WTC11 (cell line): ENCODE data around the gene SEC24C. TPM values are rescaled to one million over a fixed set of nuclear protein-coding genes. Genes with fewer than 3 reads are reported as not detected.
A peak's percentile ranks its signal among the peaks of the same experiment; 100 is the strongest.

Experiments
- ATAC-seq: fragments of 200-7000 bp; cut with Tn5 transposase; 2 replicates; pipeline ENCODE4 v1.10.0; 2021; ENCODE audit warnings: mild to moderate bottlenecking, moderate library complexity
- CTCF ChIA-PET: fragments of 300-600 bp; sonication (Branson Sonifier 250); formaldehyde crosslinking; loops from one replicate; lab custom pipeline; 2021; ENCODE audit warnings: antibody characterized with exemption; lab: Charles Lee
- POLR2A ChIA-PET: fragments of 350-600 bp; sonication (Branson Sonifier 250); formaldehyde crosslinking; loops from one replicate; lab custom pipeline; 2021; ENCODE audit warnings: antibody characterized with exemption; lab: Charles Lee
- DNase-seq: peaks from one replicate; pipeline ENCODE4 v3.0.0; 2021; ENCODE audit warnings: low spot score
- H3K27ac Mint-ChIP-seq: 2 replicates; pipeline ENCODE4 v1.8.0; 2021; ENCODE audit warnings: mixed read lengths
- H3K27me3 Mint-ChIP-seq: 2 replicates; pipeline ENCODE4 v1.8.0; 2021; ENCODE audit warnings: low read depth, mild to moderate bottlenecking, moderate library complexity, mixed read lengths
- H3K36me3 Mint-ChIP-seq: 2 replicates; pipeline ENCODE4 v1.8.0; 2021; ENCODE audit warnings: mixed read lengths
- H3K4me1 Mint-ChIP-seq: 2 replicates; pipeline ENCODE4 v1.8.0; 2022; ENCODE audit warnings: mixed read lengths
- H3K4me3 Mint-ChIP-seq: 2 replicates; pipeline ENCODE4 v1.8.0; 2021; ENCODE audit warnings: mild to moderate bottlenecking, moderate library complexity, mixed read lengths
- H3K9me3 Mint-ChIP-seq: 2 replicates; pipeline ENCODE4 v1.8.0; 2021; ENCODE audit warnings: mixed read lengths
- CREM ChIP-seq: sonication (generic); formaldehyde crosslinking; IDR thresholded peaks from 2 replicates; pipeline ENCODE4 v1.8.1; 2022; ENCODE audit warnings: mild to moderate bottlenecking, missing genetic modification reagents, moderate library complexity
- FOXP1 ChIP-seq: sonication (generic); formaldehyde crosslinking; IDR thresholded peaks from 2 replicates; pipeline ENCODE4 v1.8.0; 2022; ENCODE audit warnings: missing genetic modification reagents, mild to moderate bottlenecking, moderate library complexity, borderline replicate concordance
- GABPB1 ChIP-seq: sonication (generic); formaldehyde crosslinking; IDR thresholded peaks from 2 replicates; pipeline ENCODE4 v1.8.1; 2023; ENCODE audit warnings: mild to moderate bottlenecking, missing genetic modification reagents
- HMGA2 ChIP-seq: fragments of 250-450 bp; sonication (Bioruptor Pico); IDR thresholded peaks from 2 replicates; pipeline ENCODE4 v1.4.0; 2021; ENCODE audit warnings: mild to moderate bottlenecking, moderate library complexity
- JUN ChIP-seq: sonication (generic); formaldehyde crosslinking; IDR thresholded peaks from 2 replicates; pipeline ENCODE4 v1.8.0; 2023; ENCODE audit warnings: mild to moderate bottlenecking, missing genetic modification reagents
- RORB ChIP-seq: fragments of 250-450 bp; sonication (Bioruptor Pico); IDR thresholded peaks from 2 replicates; pipeline ENCODE4 v1.9.0; 2021; ENCODE audit warnings: mild to moderate bottlenecking
- SMAD4 ChIP-seq: sonication (generic); formaldehyde crosslinking; IDR thresholded peaks from 2 replicates; pipeline ENCODE4 v1.8.0; 2022; ENCODE audit warnings: mild to moderate bottlenecking, missing genetic modification reagents
- SOX15 ChIP-seq: fragments of 250-450 bp; sonication (Bioruptor Pico); IDR thresholded peaks from 2 replicates; pipeline ENCODE4 v1.9.0; 2021; ENCODE audit warnings: mild to moderate bottlenecking
- TP53 ChIP-seq: sonication (generic); formaldehyde crosslinking; IDR thresholded peaks from 2 replicates; pipeline ENCODE4 v1.8.1; 2023; ENCODE audit warnings: mild to moderate bottlenecking, missing genetic modification reagents
- ZNF219 ChIP-seq: sonication (generic); formaldehyde crosslinking; IDR thresholded peaks from 2 replicates; pipeline ENCODE4 v1.8.0; 2023; ENCODE audit warnings: missing genetic modification reagents, mild to moderate bottlenecking, borderline replicate concordance
- ZNF317 ChIP-seq: sonication (generic); formaldehyde crosslinking; IDR thresholded peaks from 2 replicates; pipeline ENCODE4 v1.8.1; 2023; ENCODE audit warnings: low read depth, mild to moderate bottlenecking, moderate library complexity, missing genetic modification reagents, borderline replicate concordance
- ZNF423 ChIP-seq: fragments of 250-450 bp; sonication (Bioruptor Pico); IDR thresholded peaks from 2 replicates; pipeline ENCODE4 v2.1.2; 2022; ENCODE audit warnings: mild to moderate bottlenecking, moderate library complexity
- total RNA-seq: library from RNA; stranded (reverse); gene quantifications from 3 replicates; pipeline ENCODE4 v1.2.3, GENCODE V29; 2021
- TF ChIP-seq, protein P1 (sequence below): sonication (generic); formaldehyde crosslinking; IDR thresholded peaks from 2 replicates; pipeline ENCODE4 v1.8.0; 2023; ENCODE audit warnings: missing genetic modification reagents
- TF ChIP-seq, protein P2 (sequence below): sonication (generic); formaldehyde crosslinking; IDR thresholded peaks from 2 replicates; pipeline ENCODE4 v1.8.0; 2022; ENCODE audit warnings: missing genetic modification reagents
- TF ChIP-seq, protein P3 (sequence below): fragments of 250-450 bp; sonication (Bioruptor Pico); IDR thresholded peaks from 2 replicates; pipeline ENCODE4 v1.9.0; 2021; ENCODE audit warnings: mild to moderate bottlenecking
- TF ChIP-seq, protein P4 (sequence below): sonication (generic); formaldehyde crosslinking; IDR thresholded peaks from 2 replicates; pipeline ENCODE4 v1.8.0; 2022; ENCODE audit warnings: mild to moderate bottlenecking, missing genetic modification reagents
- TF ChIP-seq, protein P5 (sequence below): sonication (generic); formaldehyde crosslinking; IDR thresholded peaks from 2 replicates; pipeline ENCODE4 v1.8.1; 2023; ENCODE audit warnings: mild to moderate bottlenecking, missing genetic modification reagents

Gene SEC24C
- total RNA-seq, 1 experiment from 2014 or later = 74.2 TPM

DNA sequence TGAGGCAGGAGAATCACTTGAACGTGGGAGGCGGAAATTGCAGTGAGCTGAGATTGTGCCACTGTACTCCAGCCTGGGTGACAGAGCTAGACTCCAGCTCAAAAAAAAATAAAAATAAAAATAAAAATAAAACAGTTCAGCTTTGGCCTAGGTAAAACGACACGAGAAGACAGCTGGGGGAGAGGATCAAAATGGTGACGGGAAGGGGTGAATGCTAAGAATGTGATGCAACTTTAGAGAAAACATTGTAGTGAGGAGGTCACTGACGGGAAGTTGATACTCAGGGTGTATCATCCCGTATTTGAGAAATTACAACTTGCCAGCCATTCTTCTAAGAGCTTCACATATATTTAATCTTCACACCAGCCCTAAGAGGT is 66.2 kb downstream of the SEC24C start:
- TF ChIP-seq FOXP1 (CRISPR knock-in tag) (no peak), GABPB1 (CRISPR knock-in tag) (no peak)
- TF ChIP-seq, protein P1, sequence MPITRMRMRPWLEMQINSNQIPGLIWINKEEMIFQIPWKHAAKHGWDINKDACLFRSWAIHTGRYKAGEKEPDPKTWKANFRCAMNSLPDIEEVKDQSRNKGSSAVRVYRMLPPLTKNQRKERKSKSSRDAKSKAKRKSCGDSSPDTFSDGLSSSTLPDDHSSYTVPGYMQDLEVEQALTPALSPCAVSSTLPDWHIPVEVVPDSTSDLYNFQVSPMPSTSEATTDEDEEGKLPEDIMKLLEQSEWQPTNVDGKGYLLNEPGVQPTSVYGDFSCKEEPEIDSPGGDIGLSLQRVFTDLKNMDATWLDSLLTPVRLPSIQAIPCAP (CRISPR knock-in tag) = no peak
- CTCF ChIA-PET = interaction anchor here (1.0 to 2.5 kb wide), 5 partner anchors 9 to 70 kb away, joined by 3 to 7 read pairs (median 3); partner anchors contain the start of gene CHCHD1
- ATAC-seq (no peak), DNase-seq (no peak)
- Mint-ChIP-seq H3K4me1 (peaks cover 10% of the 10 kb centered on the region), H3K27me3 (no peaks in the 10 kb centered on the region), H3K4me3 (peak overlapping the region; percentile 75), H3K9me3 (no peaks in the 10 kb centered on the region), H3K27ac (no peak overlapping the region), H3K36me3 (peaks cover 26% of the 10 kb centered on the region)
- POLR2A ChIA-PET = interaction anchor here (1.0 kb wide), 1 partner anchor 10 kb away, joined by 3 read pairs; no protein-coding TSS in a partner anchor

DNA sequence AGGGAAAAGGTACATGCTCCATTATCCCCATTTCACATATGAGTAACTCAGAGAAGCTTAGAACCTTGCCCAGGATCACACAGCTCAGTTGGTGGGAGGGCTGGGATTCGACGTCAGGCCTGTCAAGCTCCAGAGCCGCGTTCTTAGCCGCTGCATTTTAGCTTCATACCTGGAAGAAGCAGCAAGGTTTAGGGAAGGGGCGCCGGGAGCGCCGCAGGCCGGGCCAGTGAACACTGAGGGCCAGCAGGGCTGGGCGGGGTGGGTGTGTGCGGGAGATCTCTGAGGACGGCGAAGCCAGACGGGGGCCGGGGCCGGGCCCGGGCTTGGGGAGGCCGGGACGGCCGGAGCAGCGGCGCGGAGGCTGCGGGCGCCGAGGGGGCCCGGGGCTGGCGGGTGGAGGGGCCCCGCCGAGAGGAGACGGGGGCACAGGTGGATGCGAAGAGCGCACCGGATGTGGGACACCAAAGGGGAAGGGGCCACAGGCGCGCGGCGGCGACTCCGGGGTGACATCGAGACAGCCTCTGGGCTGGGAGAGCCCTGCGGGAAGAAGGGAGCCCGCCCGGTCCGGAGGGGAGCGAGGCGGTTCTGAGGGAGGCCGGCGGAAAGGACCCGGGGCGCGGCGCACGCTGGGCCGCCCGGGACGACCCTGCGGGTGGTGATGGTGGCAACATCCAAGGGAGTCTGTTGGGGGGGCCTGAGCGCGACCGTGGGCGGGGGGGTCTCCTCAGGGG is 66.7 kb downstream of the SEC24C start:
- TF ChIP-seq TP53 (CRISPR knock-in tag) = no peak
- TF ChIP-seq FOXP1 (CRISPR knock-in tag) = no peak
- TF ChIP-seq, protein P2, sequence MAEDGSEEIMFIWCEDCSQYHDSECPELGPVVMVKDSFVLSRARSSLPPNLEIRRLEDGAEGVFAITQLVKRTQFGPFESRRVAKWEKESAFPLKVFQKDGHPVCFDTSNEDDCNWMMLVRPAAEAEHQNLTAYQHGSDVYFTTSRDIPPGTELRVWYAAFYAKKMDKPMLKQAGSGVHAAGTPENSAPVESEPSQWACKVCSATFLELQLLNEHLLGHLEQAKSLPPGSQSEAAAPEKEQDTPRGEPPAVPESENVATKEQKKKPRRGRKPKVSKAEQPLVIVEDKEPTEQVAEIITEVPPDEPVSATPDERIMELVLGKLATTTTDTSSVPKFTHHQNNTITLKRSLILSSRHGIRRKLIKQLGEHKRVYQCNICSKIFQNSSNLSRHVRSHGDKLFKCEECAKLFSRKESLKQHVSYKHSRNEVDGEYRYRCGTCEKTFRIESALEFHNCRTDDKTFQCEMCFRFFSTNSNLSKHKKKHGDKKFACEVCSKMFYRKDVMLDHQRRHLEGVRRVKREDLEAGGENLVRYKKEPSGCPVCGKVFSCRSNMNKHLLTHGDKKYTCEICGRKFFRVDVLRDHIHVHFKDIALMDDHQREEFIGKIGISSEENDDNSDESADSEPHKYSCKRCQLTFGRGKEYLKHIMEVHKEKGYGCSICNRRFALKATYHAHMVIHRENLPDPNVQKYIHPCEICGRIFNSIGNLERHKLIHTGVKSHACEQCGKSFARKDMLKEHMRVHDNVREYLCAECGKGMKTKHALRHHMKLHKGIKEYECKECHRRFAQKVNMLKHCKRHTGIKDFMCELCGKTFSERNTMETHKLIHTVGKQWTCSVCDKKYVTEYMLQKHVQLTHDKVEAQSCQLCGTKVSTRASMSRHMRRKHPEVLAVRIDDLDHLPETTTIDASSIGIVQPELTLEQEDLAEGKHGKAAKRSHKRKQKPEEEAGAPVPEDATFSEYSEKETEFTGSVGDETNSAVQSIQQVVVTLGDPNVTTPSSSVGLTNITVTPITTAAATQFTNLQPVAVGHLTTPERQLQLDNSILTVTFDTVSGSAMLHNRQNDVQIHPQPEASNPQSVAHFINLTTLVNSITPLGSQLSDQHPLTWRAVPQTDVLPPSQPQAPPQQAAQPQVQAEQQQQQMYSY (CRISPR knock-in tag) = no peak
- peak; percentile 60; the same call in 1 of the 2 replicates for TF ChIP-seq ZNF423
- TF ChIP-seq SMAD4 (CRISPR knock-in tag) = no peak
- TF ChIP-seq, protein P1 (CRISPR knock-in tag) = peak; percentile 7; the same call in 1 of the 2 replicates
- TF ChIP-seq ZNF219 (CRISPR knock-in tag) = 0 out of 2 replicates have a peak, but pooled peaks have one; percentile 34
- TF ChIP-seq ZNF317 (CRISPR knock-in tag) = no peak
- TF ChIP-seq CREM (CRISPR knock-in tag) = no peak
- Mint-ChIP-seq H3K36me3 (peaks cover 20% of the 10 kb centered on the region), H3K4me1 (peaks cover 10% of the 10 kb centered on the region), H3K9me3 (no peaks in the 10 kb centered on the region), H3K4me3 (peak overlapping the region; percentile 75), H3K27ac (no peak overlapping the region), H3K27me3 (no peaks in the 10 kb centered on the region)
- CTCF ChIA-PET = interaction anchor here (1.0 to 2.5 kb wide), 5 partner anchors 9 to 69 kb away, joined by 3 to 7 read pairs (median 3); partner anchors contain the start of gene CHCHD1
- ATAC-seq (peak; percentile 17), DNase-seq (peak; percentile 63)
- POLR2A ChIA-PET = no interaction called here

DNA sequence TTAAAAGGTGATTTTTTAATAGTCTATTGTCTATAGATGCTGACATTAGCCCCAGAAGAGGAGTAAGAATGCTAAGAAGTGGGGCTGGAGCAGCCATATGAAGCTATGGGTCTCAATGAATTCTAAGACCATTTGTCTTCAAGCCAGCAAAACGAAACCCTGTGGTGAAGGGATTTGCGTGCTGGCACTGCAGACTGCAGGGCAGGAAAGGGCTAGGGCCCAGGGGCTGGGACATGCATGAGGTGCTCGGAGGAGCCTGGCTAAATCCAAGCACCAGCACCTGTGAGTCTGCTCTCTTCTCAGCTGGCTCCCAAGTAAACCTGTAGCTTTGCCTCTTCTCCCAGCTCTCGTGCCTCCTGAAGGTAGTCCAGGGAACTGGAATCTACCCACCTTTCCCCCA is 68.5 kb downstream of the SEC24C start:
- Mint-ChIP-seq H3K9me3 (no peaks in the 10 kb centered on the region), H3K4me1 (peaks cover 10% of the 10 kb centered on the region)
- POLR2A ChIA-PET = interaction anchor here (0.6 to 0.7 kb wide), 3 partner anchors 34 to 396 kb away, joined by 3 to 5 read pairs (median 3); no protein-coding TSS in a partner anchor

More for the DNA sequence above, 68.5 kb downstream of the SEC24C start:
- DNase-seq (peak; percentile 31), ATAC-seq (no peak)
- peaks cover 11% of the 10 kb centered on the region; the same call in 1 of the 2 replicates for H3K36me3 Mint-ChIP-seq
- peak overlapping the region; percentile 63 for H3K4me3 Mint-ChIP-seq
- H3K27me3 Mint-ChIP-seq = no peaks in the 10 kb centered on the region
- 0 out of 2 replicates have a peak overlapping the region, but pooled peaks have one; percentile 22 for H3K27ac Mint-ChIP-seq
- CTCF ChIA-PET = interaction anchor here (1.3 to 4.0 kb wide), 2 partner anchors 67 to 128 kb away, joined by 3 to 15 read pairs; no protein-coding TSS in a partner anchor
- TF ChIP-seq SOX15 (CRISPR knock-in tag) (no peak), HMGA2 (no peak), JUN (CRISPR knock-in tag) (no peak), RORB (CRISPR knock-in tag) (no peak)
- TF ChIP-seq, protein P3, sequence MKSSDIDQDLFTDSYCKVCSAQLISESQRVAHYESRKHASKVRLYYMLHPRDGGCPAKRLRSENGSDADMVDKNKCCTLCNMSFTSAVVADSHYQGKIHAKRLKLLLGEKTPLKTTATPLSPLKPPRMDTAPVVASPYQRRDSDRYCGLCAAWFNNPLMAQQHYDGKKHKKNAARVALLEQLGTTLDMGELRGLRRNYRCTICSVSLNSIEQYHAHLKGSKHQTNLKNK (CRISPR knock-in tag) = no peak
- TF ChIP-seq, protein P4, sequence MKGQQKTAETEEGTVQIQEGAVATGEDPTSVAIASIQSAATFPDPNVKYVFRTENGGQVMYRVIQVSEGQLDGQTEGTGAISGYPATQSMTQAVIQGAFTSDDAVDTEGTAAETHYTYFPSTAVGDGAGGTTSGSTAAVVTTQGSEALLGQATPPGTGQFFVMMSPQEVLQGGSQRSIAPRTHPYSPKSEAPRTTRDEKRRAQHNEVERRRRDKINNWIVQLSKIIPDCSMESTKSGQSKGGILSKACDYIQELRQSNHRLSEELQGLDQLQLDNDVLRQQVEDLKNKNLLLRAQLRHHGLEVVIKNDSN (CRISPR knock-in tag) = no peak
- TF ChIP-seq, protein P5, sequence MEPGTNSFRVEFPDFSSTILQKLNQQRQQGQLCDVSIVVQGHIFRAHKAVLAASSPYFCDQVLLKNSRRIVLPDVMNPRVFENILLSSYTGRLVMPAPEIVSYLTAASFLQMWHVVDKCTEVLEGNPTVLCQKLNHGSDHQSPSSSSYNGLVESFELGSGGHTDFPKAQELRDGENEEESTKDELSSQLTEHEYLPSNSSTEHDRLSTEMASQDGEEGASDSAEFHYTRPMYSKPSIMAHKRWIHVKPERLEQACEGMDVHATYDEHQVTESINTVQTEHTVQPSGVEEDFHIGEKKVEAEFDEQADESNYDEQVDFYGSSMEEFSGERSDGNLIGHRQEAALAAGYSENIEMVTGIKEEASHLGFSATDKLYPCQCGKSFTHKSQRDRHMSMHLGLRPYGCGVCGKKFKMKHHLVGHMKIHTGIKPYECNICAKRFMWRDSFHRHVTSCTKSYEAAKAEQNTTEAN (CRISPR knock-in tag) = no peak
